Measurements from ENCODE around the gene KRTAP10-7. TPM values are rescaled to one million over a fixed set of nuclear protein-coding genes. Genes with fewer than 3 reads are reported as not detected.

Gene KRTAP10-7
- total RNA-seq, 1 experiment from 2014 or later: not detected

- H4K5ac ChIP-seq (ENCODE audit: insufficient read length, low read depth, low read length): no peak overlapping the region
- no peak overlapping the region for H2AFZ ChIP-seq (ENCODE audit: low read length)
- Mint-ChIP-seq H3K9me3 (peaks cover 32 to 39% of the 10 kb centered on the region in 2 experiments), H3K4me1 (peaks cover 27% of the 10 kb centered on the region in 2 experiments), H3K36me3 (ENCODE audit: insufficient read depth in 1 of 3, low read depth in 3 of 3) (peaks cover 8 to 28% (median 23%) of the 10 kb centered on the region in 3 experiments), H3K27me3 (ENCODE audit: low read depth) (peaks cover 4% of the 10 kb centered on the region), H3K4me3 (no peak overlapping the region), H3K27ac (peak overlapping the region in 1 of 3 experiments; percentile 75; a peak in 2 of 7 replicates)
- H4K8ac ChIP-seq (replicated peaks; ENCODE audit: insufficient read length, low read depth, low read length): no peak overlapping the region
- no peak overlapping the region for H3K9ac ChIP-seq (ENCODE audit: extremely low read depth, insufficient read length, low read length)
- TF ChIP-seq, protein P1, sequence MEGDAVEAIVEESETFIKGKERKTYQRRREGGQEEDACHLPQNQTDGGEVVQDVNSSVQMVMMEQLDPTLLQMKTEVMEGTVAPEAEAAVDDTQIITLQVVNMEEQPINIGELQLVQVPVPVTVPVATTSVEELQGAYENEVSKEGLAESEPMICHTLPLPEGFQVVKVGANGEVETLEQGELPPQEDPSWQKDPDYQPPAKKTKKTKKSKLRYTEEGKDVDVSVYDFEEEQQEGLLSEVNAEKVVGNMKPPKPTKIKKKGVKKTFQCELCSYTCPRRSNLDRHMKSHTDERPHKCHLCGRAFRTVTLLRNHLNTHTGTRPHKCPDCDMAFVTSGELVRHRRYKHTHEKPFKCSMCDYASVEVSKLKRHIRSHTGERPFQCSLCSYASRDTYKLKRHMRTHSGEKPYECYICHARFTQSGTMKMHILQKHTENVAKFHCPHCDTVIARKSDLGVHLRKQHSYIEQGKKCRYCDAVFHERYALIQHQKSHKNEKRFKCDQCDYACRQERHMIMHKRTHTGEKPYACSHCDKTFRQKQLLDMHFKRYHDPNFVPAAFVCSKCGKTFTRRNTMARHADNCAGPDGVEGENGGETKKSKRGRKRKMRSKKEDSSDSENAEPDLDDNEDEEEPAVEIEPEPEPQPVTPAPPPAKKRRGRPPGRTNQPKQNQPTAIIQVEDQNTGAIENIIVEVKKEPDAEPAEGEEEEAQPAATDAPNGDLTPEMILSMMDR (conservative IDR thresholded peaks at IDR 0.05): no peak
- H3K14ac ChIP-seq (ENCODE audit: insufficient read depth, low read length): no peak overlapping the region
- no peak overlapping the region for H2BK5ac ChIP-seq (ENCODE audit: insufficient read length, low read length)
- H3K23ac ChIP-seq (ENCODE audit: insufficient read length, low read depth, low read length): no peak overlapping the region
- H3K18ac ChIP-seq (ENCODE audit: insufficient read length, low read depth, low read length): no peak overlapping the region
- H2BK12ac ChIP-seq (ENCODE audit: insufficient read length, low read depth, low read length): no peak overlapping the region
- H3T11ph ChIP-seq (ENCODE audit: low read length): no peak overlapping the region
- H3K4me2 ChIP-seq (ENCODE audit: insufficient read depth, insufficient read length, low read length): no peak overlapping the region
- no peaks in the 10 kb centered on the region for H3K4me1 ChIP-seq (ENCODE audit: insufficient read depth, low read length)
- no peaks in the 10 kb centered on the region for H3K79me1 ChIP-seq (ENCODE audit: insufficient read depth, low read depth, low read length, poor library complexity, severe bottlenecking)
- H3K56ac ChIP-seq (ENCODE audit: insufficient read length, low read depth, low read length): no peak overlapping the region
- no CpG with 5 or more reads among the region's 17 CpGs for WGBS (ENCODE audit: extremely low coverage, insufficient read length, low lambda C conversion rate)
- no peaks in the 10 kb centered on the region for H3K79me2 ChIP-seq (ENCODE audit: insufficient read depth, low read length)
- no peaks in the 10 kb centered on the region for H3K23me2 ChIP-seq (ENCODE audit: insufficient read length, low read depth, low read length, poor library complexity, severe bottlenecking)
- H3K27me3 ChIP-seq (ENCODE audit: insufficient read depth, low read length): no peaks in the 10 kb centered on the region
- no peaks in the 10 kb centered on the region for H4K20me1 ChIP-seq (ENCODE audit: control insufficient read depth, insufficient read depth, insufficient read length)
- no peak overlapping the region for H3K27ac ChIP-seq (ENCODE audit: insufficient read length, low read depth, low read length)
- H2BK15ac ChIP-seq (ENCODE audit: low read depth, low read length): no peak overlapping the region
- no peak for DNase-seq
- H3K9me3 ChIP-seq (ENCODE audit: control insufficient read depth, low read depth, low read length): peaks cover 12% of the 10 kb centered on the region
- no peak overlapping the region for H2BK20ac ChIP-seq (ENCODE audit: low read depth, low read length, poor library complexity, severe bottlenecking)
- no peak overlapping the region for H4K91ac ChIP-seq (ENCODE audit: insufficient read length, low read depth, low read length)
- no peak overlapping the region for H3K4ac ChIP-seq (ENCODE audit: low read depth, low read length)
- H2AK5ac ChIP-seq (ENCODE audit: insufficient read length, low read length): no peak overlapping the region
- H2BK120ac ChIP-seq (ENCODE audit: low read depth, low read length, poor library complexity, severe bottlenecking): no peak overlapping the region
Observed at GRCh38 chr21:44615911-44616590, 15.7 kb downstream of the KRTAP10-7 start.

All from H9 (cell line).